DMS53 (cell line): ENCODE measurements around the gene MTSS2.
A peak's percentile ranks its signal among the peaks of the same experiment; 100 is the strongest.

Experiments
- DNase-seq: peaks from one replicate; lab custom pipeline; 2025; lab: John Stamatoyannopoulos, UW

MTSS2 gene

DNA sequence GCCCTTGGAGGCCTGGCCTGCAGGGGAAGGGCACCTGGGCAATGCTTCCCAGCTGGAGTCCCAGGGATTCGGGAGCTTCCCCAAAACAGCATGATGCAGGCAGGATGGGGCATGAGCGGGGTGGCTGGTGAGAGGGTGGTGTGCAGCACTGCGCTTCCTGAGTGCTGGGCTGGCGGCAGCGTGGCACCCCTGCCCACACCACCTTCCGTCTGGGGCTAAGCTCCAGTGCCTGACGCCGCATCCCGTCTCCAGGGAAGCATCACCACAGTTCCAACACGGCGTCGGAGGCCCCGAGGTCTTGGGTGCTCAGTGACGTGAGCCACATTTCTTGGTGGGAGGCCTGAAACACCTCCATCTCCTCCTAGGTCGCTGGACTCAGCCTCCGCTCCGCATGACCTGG is 13.8 kb upstream of the MTSS2 start:
- no peak for DNase-seq

DNA sequence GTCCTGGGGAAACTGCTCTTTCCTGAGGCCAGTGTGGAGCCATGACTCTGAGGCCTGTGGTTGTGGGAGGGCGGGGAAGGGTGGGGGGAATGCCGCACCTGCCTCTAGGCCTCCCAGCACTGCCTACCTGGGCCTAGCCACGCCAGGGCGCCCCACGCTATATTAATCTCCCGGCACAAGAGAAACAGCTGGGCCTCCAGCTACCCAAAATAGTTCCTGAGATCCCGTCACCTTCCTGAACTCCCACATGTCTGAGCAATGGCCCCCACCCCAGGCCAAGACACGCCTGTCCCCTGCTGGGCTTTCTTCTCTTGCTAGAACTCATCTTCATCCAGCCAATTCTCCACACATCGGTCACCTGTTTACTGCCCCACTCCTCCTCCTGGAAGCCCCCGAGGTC is 13.0 kb upstream of the MTSS2 start:
- no peak for DNase-seq

DNA sequence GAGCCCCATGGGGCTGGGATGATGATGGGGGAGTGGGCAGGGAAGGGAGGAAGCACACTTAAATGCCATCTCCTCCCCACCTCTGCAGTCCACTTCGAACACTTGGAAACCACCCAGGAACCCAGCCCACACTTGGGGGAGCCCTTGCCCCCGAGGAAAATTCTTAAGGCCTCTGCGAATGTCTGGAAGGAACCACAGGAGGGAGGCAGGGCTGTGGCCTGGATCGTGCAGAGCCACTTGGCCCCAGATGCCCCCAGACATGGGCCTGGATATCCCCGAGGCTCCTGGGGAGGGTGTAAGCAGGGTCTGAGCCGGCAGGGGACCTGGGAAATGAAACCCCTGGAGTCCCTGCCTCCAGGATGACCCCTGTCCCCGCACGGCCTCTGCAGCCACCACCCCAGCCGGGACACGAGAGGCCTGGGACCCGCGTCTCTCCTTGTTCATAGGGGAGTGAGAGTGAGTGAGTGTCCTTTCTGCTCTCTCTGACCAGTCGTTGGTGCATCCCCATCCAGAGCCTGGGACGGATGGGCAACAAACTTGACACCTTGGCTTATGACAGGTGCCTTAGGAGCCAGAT is 11.8 kb upstream of the MTSS2 start:
- no peak for DNase-seq

DNA sequence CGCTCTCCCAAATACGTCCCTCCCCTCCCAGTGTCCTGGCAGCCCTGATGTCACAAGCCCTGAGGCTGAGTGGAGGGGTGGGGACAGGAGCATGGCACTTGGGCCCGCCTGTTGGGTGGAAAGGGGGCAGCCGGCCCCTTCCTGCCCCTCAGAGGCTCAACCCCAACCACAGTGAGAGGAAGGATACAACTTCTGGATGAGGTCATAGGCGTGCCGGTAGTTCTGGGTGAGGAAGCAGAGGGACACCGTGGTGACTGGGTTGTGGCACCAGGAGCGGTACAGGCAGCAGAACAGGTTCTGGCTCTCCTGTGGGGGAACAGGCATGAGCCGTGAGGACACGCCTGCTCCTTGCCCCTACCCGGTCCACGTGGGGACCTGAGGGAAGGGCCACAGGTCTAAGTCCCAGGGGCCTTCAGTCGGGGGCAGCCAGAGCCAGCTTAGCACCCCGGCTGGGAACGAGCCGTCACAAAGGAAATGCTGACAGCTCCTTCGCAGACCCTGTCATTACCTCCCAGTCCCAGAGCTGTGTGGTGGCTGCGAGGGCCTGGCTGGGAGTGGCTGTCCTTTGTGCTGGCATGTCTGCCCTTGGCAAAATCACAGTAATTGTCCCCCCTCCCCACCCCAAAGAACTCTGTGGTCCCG is 11.2 kb upstream of the MTSS2 start:
- no peak for DNase-seq

DNA sequence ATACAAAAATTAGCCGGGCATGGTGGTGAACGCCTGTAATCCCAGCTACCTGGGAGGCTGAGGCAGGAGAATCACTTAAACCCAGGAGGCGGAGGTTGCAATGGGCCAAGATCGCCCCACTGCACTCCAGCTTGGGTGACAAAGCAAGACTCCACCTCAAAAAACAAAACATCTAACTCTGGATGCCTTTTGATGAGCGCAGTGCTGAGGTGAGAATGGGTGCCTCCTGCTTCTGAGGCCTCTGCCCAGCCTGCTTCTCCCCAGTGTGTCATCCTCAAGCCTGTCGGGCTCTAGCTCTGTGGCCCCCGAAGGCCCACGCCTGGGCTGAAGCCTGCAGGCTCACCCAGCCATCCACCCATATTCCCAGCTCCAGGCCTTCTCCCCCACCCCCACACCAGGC is 10.5 kb upstream of the MTSS2 start:
- no peak for DNase-seq

DNA sequence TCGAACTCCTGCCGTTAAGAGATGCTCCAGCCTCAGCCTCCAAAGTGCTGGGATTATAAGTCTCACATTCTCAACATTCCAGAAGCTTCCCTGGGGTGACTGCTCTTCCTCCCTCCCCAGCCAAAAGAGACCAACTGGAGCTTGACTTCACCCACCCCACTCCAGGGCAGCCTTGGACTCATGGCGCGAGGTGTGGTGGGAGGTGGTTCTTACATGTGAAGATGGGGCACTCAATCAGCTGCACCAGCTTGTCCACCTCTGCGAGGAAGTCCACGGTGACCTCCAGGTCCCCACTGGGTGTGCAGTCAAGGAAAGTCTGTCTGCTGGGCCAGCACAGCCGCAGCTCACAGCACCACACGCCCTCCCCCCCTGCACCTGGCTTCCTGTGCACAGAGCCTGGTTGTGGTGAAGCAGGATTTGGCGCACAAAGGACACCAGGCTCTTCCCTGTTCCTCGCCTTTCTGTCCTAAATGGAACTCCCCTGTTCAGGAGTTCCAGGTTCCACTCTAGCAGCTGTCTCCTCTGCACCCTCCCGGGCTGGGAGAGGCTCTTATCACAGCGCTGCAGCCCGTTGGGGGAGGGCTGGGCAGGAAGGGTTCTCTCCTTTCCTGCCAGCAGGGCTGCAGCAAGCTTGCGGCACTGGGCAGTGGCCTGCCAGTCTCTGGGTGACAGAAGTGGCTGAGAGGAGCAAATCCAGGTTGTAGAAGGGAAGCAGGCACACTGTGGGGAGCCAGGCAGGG is 9.6 kb upstream of the MTSS2 start:
- DNase-seq, result peak; percentile 86

DNA sequence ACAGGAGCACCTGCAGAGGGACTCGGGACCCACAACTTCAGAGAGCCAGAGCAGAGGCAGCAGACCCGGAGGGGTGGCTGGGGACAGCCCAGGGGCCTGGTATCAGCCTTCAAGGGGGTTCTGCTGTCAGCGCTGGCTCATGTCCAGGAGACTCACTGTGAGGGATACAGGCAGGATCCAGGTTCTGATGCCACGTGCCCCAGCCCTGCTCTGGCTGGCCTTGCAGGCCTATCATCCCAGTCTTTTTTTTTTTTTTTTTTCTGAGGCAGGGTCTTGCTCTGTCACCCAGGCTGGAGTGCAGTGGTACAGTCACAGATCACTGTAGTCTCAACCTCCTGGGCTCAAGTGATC is 9.0 kb upstream of the MTSS2 start:
- no peak for DNase-seq

DNA sequence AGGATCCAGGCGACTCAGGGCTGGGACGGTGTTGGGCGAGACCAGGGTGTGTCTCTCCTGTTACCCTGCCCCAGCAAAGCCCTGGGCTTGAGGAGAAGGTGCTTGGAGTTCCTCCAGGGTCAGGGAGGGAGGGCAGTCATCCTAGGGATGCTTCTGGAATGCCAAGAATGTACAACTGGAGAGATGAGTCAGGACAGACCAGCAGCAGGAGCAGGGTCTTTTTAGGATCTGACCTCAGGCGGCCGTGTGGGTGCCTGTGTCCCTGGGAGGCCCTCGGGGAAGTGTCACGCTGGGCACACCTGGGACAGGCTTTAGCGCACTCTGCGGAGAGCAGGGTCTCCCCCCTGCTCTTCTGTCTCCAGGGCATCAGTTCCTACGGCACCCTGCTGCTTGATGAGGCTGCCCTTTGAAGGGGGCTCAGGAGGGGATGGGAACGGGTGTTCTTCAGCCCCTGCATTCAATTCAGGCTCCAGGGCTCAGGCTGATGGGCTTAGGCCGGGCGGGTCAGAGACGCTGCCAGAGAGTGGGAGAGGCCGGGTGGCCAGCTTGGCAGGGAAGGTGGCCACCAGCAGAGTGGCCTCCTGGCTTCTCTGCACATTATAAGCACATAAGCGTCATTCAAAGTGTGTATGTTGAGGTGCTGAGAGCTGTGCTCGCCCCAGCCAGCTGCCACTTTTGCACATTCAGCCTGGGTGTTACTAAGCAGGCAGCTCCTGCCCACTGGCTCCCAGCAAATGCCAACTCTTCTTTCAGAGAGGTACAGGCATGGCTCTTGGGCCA is 8.4 kb upstream of the MTSS2 start:
- DNase-seq, result no peak

DNA sequence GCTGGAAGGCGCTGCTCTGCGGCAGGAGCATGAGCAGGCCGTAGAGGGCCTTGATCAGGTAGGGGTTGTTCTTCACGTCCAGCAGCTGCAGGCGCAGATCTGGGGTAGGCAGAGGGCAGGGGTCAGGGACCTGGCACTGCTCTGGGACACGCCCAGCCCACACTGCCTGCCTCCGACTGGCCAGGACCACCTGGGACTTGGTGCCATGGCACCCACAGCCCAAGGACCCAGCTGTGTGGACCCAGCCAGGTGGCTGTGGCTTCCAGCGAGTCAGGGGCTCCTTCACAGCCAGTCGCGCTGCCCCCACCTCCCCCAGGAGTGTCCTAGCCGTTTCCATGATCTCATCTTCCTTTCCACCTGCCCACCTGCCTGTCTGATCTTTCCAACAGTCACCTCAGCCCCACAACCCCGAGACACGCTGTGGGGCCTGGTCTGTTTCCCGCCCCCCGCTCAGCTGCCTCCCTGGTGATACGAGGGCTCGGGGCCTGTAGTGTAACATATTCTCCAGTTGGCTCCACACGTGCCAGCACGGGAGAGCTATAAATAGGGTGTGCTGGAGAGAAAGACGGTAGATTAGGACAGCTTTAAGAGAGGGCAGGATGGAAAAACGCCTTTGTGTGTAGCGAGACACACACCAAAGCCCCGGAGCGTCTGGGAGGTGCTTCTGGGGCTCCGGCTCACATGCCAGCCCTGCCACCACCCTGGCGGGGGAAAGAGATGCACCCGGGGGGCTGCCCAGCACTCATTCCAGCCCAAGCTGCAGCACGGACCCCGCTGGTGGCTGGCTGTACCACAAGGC is 7.2 kb upstream of the MTSS2 start:
- DNase-seq, result no peak

DNA sequence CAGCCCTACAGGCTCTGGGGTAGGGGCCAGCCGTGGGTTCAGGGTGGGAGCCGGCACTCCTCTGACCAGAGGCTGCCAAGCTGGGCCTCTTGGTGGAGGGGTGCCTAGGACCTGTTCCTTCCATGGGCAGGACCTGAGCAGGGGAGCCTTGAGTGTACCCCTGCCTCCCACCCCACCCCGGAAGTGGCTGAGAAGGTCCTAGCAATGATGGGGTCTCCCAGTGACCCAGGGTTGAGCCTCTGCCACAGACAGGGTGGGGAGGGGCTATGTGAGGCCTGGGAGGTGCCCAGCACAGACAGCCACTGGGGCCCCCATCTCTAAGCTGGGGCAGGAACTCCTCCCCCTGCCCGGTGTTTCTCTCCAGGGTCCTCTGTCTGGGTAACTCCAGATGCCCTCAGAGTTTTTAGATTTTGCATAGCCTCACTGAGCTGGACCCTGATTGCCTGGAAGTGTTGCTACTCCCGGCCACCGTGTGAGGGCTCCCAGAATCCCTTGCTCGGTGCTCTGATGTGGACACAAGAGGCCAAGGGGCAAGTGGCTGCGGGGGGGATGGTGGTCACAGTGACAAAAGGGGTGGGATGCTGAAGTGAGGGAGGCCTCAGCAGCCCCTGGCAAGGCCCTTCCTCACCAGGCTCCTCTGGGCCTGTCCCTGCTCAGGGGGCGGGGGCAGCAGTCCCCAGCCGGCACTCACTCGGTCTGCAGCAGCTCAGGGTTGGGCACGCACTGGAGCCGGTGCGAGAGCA is 6.4 kb upstream of the MTSS2 start:
- no peak for DNase-seq

DNA sequence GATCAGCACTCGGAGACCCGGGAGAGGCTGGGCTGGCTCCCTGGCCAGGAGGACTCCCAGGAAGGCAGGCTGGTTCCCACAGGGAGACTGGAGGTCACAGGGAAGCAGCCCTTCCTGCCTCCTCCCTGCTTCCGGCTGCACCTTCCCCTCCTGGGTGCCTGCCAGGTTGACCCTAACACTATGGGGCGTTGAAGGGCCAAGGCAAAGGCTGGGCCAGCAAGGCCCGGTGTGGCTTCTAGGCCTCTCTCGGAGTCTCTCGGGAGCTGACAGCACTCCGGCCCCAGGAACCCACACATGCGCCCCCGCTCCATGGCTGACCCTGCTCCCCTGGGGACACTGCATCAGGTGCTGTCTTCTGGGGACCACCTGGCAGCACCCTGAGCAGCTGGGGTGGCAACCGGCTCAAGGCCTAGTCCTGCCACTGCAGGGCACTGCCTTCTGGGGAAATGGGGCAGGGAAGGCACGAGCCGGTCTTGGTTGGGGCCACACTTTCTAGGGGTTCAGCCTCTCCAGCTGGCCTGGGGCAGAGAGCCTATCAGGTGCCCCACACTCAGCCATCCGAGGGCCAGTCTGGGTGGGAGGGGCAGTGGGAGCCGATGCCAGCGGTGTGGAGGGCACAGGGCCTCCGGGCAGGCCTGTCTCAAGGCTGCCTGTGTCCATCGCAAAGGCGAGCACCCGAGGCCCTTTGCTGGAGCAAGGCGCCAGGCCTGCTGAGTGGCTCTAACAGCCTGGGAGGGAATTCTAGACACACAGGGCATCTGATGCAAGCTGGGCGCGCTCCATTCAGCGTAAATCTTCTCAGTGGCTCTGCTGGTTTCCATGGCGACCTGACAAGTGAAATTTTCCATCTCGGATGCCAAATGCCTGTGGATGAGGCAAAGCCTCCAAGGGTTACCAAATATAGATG is 5.6 kb upstream of the MTSS2 start:
- peak; percentile 20 for DNase-seq

DNA sequence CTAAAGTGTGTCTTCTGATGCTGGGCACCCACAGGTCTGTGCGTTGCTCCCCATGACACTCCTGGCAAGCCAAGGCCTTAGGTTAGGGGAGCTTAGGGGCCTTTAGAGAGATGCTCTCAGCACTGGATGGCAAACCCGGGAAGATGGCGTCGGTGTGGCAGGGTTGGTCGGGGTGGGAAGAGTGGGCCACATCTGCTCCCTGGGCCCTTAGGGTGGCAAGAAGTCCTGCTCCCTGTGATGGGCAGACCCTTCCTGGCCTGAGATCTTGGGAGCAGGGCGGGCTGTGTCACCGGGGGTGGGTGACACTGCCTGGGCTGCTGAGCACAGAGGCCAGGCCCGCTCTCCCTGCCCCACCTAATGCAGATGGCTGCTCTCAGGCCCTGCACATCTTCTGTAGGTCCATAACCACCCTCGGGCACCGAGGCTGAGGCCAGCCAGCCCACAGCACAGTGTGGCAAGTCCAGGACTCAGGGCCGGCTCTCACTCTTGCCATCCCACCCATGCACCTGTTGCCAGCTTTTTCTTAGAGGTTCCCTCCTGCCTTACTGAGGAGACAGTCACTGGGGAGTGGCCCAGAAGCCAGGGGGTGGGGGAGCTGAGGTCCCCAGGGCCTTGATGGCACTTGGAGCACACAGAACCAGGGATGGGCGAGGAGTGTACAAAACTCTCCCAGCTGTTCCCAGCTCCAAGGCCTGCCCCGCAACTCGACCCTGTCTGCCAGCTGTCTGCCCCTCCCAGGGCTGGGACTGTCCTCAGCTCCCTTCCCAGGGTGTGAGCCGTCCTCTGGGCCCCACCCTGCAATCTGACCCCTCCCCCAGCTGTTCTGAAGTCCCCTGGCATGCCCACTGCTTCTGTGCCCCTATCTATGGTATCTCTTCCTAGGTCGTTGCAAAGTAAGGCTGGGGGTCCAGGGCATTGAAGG is 4.4 kb upstream of the MTSS2 start:
- DNase-seq, result no peak

DNA sequence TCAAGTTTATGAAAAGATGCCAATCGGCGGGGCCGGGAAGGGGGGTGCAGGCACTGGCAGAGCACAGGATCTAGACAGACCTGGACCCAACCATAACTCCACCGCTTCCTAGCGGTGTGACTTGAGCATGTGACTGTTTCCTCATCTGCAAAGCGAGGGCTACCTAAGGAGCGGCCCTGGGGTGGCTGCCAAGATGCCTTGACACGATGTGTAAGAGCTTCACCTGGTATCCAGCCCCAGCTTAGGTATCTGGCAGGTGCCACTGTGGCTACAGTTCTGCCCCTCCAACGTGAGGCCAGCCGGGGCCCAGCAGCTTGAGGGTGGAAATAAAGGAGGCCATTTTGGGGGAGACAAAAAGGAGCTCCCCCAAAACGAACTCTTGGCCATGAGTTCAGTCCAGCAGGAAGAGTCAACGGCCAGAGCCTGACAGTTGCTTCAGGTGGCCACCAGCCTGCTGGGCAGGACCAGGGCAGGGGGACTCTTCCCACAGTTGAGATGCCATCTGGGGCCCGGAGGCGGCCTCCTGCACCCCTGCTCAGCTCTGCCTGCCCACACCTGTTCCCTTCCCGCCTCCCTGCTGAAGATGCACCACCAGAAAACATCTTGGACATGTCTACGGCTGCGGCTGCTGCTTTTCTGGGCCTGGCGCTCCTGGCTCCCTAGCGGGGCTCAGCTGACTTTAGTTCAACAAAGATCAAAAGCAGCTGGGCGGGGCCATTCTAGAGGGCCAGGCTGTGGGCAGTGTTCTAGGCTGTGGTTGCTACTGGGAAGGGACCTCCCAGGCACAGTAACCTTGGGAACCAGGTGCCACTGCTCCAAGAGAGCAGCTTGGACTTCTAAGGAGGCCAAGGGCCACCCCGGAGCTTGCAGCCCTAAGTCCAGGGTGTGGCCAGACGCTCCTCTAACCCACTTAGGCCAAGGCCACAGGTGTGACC is 3.4 kb upstream of the MTSS2 start:
- peak; percentile 34 for DNase-seq

DNA sequence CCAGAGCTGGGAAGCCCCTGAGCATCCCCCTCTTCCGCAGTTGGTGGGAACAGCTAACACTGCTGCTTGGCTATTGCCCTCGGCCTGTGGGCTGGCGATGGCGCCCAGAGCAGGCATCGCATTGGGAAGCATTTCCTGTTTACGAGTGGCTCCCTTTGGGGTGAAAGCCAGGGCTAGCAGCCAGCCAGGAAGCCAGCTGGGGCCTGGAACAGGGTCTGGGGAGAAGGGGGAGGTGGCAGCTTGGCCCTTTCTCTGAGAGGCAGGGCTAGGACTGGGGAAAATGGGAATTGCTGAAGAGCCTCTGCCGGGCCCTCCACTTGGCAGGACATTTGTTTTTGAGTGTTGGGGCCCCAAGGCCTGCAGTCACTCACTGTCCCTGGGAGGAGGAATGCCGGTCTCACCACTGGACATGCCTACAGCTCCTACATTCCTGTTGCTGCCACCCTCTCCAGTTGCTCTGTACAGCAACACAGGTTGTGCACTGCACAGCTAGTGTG is 2.4 kb upstream of the MTSS2 start:
- DNase-seq, result peak; percentile 8

DNA sequence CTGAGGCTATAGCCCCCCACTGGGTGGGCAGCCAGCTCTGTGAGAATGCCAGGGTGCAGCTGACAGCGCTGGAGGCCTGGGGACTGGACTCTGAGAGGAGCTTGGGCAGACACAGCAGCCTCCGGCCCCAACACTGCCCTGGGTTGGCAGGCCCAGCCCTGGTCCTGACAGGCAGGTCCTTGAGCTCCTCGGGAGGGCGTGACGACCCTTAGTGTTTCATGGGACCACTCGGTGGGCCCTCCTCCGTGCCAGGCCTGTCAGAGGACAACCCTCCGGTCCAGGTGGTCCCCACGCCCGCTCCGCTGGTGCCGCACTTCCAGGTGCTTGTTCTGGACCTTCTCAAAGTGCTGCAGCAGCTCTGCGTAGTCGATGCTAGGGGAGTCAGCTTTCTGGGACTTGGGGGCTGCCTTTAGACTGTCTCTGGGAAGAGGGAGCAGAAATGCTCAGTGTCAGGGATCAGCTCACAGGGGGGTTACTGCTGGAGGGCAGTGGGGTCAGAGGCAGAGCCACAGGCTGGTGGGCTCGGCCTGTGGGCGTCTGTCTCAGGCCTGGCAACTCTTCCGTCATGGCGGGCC is 1.9 kb upstream of the MTSS2 start:
- peak; percentile 40 for DNase-seq

DNA sequence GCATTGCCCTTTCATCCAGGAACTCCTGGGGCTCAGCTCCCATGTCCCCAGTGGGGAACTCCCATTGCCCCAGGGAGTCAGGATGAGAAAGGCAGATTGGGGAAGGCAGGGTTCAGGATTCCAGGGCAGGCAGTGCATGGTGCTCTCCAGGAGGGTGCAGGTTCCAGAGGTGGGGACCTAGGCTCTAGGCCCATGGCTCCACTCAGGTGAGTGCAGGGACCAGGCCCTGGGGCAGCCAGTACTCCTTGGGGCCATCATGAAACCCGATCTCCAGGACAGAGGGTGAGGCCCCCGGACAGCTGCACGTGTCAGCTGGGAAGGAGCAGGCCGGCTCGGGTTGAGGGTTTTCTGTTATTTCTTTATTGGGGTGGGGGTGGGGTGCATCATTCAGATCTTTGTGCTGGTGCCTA is 1.3 kb upstream of the MTSS2 start:
- peak; percentile 48 for DNase-seq

DNA sequence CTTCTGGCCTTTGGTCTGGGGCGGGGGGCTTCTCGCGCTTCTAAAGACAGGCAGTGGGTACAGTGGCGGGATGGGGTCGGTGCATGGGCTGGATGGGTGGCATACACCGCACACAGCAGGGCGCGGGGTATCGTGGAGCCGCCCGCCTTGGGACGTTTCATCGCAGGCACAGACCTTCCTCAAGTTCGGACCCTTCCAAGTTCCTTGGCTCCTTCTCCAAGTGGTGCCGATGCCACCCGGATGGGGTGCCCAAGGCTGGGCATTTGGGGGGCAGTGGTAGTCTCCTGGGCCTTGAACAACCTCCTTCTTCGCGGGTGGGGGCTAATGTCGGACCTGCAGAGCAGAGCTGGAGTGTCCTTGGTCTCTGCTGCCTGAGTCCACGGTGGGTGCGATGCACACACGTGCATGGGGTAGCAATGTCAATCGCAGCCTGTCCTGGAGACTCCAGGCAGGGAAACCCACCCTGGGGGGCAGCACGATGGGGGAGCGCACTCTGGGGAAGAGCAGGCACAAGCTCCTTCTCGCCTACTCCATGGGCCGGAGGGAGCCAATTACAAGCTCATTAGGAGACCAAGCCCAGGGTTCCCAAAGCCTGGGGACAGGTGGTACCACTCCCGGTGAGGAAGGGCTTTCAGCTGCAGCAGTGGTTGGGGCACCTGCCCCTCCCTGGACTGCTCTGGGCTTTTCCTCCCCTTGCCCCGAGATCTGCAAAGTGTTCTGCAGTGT is 686 bp upstream of the MTSS2 start:
- peak; percentile 40 for DNase-seq
